Measurements from ENCODE around the gene SDK1.

Gene SDK1

GRCh38 chr7:3912291-3912690 lies 611.2 kb downstream of the SDK1 start:
- no peak overlapping the region for H3K27ac ChIP-seq
- no peak for TF ChIP-seq ZFX (IDR thresholded peaks at IDR 0.05)
- no peak for TF ChIP-seq CTCF (conservative IDR thresholded peaks at IDR 0.05)

GRCh38 chr7:3914051-3914775 lies 613.2 kb downstream of the SDK1 start:
- H3K27ac ChIP-seq: no peak overlapping the region
- TF ChIP-seq CTCF (conservative IDR thresholded peaks at IDR 0.05): no peak
- no peak for TF ChIP-seq ZFX (IDR thresholded peaks at IDR 0.05)

- TF ChIP-seq CTCF (conservative IDR thresholded peaks at IDR 0.05) (no peak), ZFX (IDR thresholded peaks at IDR 0.05) (no peak)
These were observed 614.4 kb downstream of the SDK1 start for GRCh38 chr7:3915337-3915878.

GRCh38 chr7:3916146-3916545 lies 615.1 kb downstream of the SDK1 start:
- TF ChIP-seq CTCF (conservative IDR thresholded peaks at IDR 0.05): no peak
- TF ChIP-seq ZFX (IDR thresholded peaks at IDR 0.05): no peak
- no peak overlapping the region for H3K27ac ChIP-seq

More at GRCh38 chr7:3915337-3915878, 614.4 kb downstream of the SDK1 start:
- no peak overlapping the region for H3K27ac ChIP-seq

- no peak for TF ChIP-seq CTCF (conservative IDR thresholded peaks at IDR 0.05)
- no peak for TF ChIP-seq ZFX (IDR thresholded peaks at IDR 0.05)
- H3K27ac ChIP-seq: no peak overlapping the region
These were observed 616.4 kb downstream of the SDK1 start for GRCh38 chr7:3917436-3917835.

GRCh38 chr7:3918576-3918975 lies 617.5 kb downstream of the SDK1 start:
- TF ChIP-seq ZFX (IDR thresholded peaks at IDR 0.05) (no peak), CTCF (conservative IDR thresholded peaks at IDR 0.05) (no peak)
- no peak overlapping the region for H3K27ac ChIP-seq

- TF ChIP-seq ZFX (IDR thresholded peaks at IDR 0.05) (no peak), CTCF (conservative IDR thresholded peaks at IDR 0.05) (peak; percentile 42)
- peak overlapping the region; percentile 6; the same call in 1 of the 2 replicates for H3K27ac ChIP-seq
These were observed 621.2 kb downstream of the SDK1 start for GRCh38 chr7:3922175-3922635.
